ENCODE data around the gene CDH23. TPM values are rescaled to one million over a fixed set of nuclear protein-coding genes. Genes with fewer than 3 reads are reported as not detected.

CDH23 gene
- total RNA-seq, 1 donor from 2014 or later = not detected

GRCh38 chr10:71537125-71537524, 140.4 kb downstream of the CDH23 start:
- DNase-seq (ENCODE audit: low spot score) = no peak
- no peak for TF ChIP-seq CTCF (IDR thresholded peaks at IDR 0.05)
- Mint-ChIP-seq H3K27me3 (ENCODE audit: low read depth) (peaks cover 33% of the 10 kb centered on the region), H3K4me1 (ENCODE audit: low read depth) (no peaks in the 10 kb centered on the region), H3K27ac (ENCODE audit: unreplicated experiment) (no peak overlapping the region), H3K9me3 (ENCODE audit: low read depth) (no peaks in the 10 kb centered on the region), H3K4me3 (ENCODE audit: unreplicated experiment) (no peak overlapping the region), H3K36me3 (ENCODE audit: low read depth) (no peaks in the 10 kb centered on the region)

- Mint-ChIP-seq H3K27me3 (ENCODE audit: low read depth) (peaks cover 36% of the 10 kb centered on the region), H3K36me3 (ENCODE audit: low read depth) (no peaks in the 10 kb centered on the region), H3K9me3 (ENCODE audit: low read depth) (no peaks in the 10 kb centered on the region), H3K4me1 (ENCODE audit: low read depth) (no peaks in the 10 kb centered on the region), H3K4me3 (ENCODE audit: unreplicated experiment) (no peak overlapping the region), H3K27ac (ENCODE audit: unreplicated experiment) (no peak overlapping the region)
- DNase-seq (ENCODE audit: low spot score) = no peak
- TF ChIP-seq CTCF (IDR thresholded peaks at IDR 0.05) = no peak
Measured at GRCh38 chr10:71537681-71538080, 141.0 kb downstream of the CDH23 start.

DNA sequence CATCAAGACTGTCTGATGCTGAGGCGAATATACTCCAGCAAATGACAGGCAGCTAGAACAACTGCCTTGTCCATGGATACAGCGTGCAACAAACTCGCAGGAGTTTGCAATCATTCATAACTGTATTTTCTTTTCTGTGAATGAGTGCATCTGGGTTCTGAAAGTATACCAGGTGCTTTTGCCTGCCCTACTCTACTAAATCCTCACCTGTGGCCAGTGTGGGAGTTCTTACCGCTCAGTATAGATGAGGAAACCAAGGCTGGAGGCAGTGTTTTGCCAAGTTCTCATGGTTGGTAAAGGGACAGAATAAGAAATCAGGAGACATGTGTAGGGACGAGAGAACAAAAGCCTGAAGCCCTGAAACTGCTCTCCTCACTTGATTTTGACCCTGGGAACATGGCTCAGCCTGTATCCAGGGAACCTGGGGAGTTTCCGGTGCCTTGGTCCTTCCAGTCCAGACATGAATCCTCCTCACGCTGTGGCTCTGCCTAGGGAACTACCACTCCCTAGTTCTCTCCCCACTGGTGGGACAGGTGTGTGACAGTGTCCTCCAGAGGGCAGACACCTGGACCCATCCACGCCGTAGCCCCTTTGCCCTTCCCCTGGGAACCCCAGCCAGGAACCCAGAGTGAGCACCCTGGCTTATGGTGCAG, 142.0 kb downstream of the CDH23 start:
- Mint-ChIP-seq H3K4me3 (ENCODE audit: unreplicated experiment) (no peak overlapping the region), H3K27ac (ENCODE audit: unreplicated experiment) (no peak overlapping the region), H3K9me3 (ENCODE audit: low read depth) (no peaks in the 10 kb centered on the region), H3K27me3 (ENCODE audit: low read depth) (peaks cover 36% of the 10 kb centered on the region), H3K4me1 (ENCODE audit: low read depth) (no peaks in the 10 kb centered on the region), H3K36me3 (ENCODE audit: low read depth) (no peaks in the 10 kb centered on the region)
- TF ChIP-seq CTCF (IDR thresholded peaks at IDR 0.05) = no peak
- no peak for DNase-seq (ENCODE audit: low spot score)

DNA sequence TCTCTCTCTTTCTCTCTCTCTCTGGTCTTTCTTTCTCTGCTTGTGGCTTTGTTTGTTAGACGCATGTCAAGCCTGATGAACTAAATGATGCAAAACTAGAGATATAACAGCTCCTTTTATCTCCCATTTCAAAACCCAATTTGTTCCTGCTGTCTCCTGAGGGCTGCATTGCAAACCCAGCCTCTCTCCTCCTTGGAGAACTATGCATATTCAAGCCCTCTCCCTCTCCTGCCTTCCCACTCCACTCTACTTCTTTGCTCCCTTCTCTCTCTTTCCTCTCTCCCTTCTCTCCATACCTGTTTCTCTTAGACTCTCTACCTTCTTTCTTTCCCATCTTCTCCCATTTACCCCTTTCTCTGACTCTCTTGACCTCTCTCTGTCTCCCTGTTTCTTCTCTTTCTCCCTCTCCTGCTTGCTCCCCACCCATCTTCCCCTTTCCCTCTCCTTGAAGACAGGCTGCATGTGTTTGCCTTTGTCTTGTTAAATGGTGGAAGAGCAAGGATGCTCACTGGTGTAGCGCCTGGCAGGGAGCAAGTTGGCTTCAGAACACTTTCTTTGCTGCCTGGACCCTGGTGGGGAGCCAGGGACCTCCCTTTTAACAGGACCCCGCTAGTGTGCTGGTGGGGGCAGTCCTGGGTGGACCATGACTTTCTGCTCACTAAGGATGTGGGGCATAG, 142.9 kb downstream of the CDH23 start:
- no peak overlapping the region for H3K27ac Mint-ChIP-seq (ENCODE audit: unreplicated experiment)
- no peak for TF ChIP-seq CTCF (IDR thresholded peaks at IDR 0.05)
- no peak overlapping the region for H3K4me3 Mint-ChIP-seq (ENCODE audit: unreplicated experiment)
- peaks cover 33% of the 10 kb centered on the region for H3K27me3 Mint-ChIP-seq (ENCODE audit: low read depth)
- no peaks in the 10 kb centered on the region for H3K36me3 Mint-ChIP-seq (ENCODE audit: low read depth)
- H3K9me3 Mint-ChIP-seq (ENCODE audit: low read depth) = no peaks in the 10 kb centered on the region
- no peaks in the 10 kb centered on the region for H3K4me1 Mint-ChIP-seq (ENCODE audit: low read depth)
- no peak for DNase-seq (ENCODE audit: low spot score)

DNA sequence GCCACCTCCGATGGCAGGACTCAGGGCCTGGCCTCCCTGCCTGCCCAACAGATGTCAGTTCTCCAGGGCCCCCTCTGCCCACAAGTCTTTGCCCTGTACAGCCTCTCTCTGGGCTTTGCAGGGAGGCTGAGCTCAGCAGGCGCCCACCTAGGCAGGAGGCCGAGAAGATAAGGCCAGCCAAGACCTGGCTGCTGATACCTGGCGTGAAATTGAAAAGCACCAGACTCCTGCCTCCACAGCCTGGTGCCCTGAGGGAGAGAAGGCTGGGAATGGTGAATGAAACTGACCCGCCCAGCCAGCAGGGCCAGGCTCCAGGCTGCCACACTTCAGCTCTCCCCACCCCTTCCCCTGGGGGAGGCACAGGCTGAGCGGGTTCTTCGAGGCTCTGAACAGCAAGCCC, 145.8 kb downstream of the CDH23 start:
- peaks cover 28% of the 10 kb centered on the region for H3K27me3 Mint-ChIP-seq (ENCODE audit: low read depth)
- no peaks in the 10 kb centered on the region for H3K36me3 Mint-ChIP-seq (ENCODE audit: low read depth)
- no peak for DNase-seq (ENCODE audit: low spot score)
- no peak for TF ChIP-seq CTCF (IDR thresholded peaks at IDR 0.05)
- no peaks in the 10 kb centered on the region for H3K4me1 Mint-ChIP-seq (ENCODE audit: low read depth)
- no peak overlapping the region for H3K4me3 Mint-ChIP-seq (ENCODE audit: unreplicated experiment)
- H3K27ac Mint-ChIP-seq (ENCODE audit: unreplicated experiment) = no peak overlapping the region
- no peaks in the 10 kb centered on the region for H3K9me3 Mint-ChIP-seq (ENCODE audit: low read depth)
